GM19025 (cell line): ENCODE results near the gene SCGB1C2.

Experiments
- ATAC-seq: cut with Tn5 transposase; IDR thresholded peaks from one replicate; pipeline ENCODE4 v1.9.1; 2021; ENCODE audit warnings: mild to moderate bottlenecking, low read depth, moderate library complexity; ENCODE audit not compliant: unreplicated experiment

SCGB1C2 gene

DNA sequence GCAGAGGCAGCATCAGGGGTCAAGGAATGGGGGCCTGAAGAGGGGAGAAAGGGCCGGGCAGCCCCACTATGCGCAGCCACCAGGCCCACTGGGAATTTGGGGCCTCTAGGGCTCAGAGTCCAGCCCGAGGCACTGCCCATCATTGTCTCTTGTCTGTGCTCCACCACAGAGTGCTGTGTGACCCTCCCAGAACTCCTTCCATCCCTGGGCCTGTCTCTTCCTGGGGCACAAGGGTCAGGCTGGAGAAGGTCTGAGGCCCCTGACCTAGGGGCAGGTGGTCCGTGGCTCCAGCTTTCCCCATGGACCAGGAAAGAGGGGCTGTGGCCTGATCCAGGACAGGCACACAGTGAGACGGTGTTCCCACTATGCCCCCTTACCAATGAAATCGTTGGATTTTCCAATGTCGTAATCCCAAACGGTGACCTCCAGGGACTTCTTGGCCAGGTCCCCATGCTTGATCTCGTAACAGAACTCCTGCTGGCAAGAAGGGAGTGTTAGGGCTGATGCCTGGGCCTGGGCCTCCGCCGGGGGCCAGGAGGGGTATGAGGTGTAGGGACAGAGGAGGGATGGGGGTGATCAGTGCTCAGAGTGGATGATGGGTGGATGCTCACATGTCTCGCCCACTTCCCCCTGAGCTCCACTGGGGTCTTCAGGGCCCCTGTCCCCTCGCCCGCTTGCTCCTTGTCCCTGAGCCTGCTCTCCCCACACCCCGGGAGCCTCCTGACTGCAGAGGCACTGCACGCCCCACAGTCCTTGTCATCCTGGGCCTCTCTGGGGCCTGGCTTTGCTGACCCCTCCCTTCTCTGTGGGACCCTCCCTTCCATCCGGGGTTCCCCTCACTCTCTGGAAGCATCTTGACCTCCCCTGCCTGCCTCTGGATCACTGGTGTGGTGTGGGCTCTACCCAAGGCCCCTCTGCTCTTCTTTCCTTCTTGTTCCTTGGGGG, 10.7 kb downstream of the SCGB1C2 start:
- ATAC-seq: no peak

- ATAC-seq: no peak
Observed at GRCh38 chr17:148757-149156, 11.4 kb downstream of the SCGB1C2 start.

GRCh38 chr17:149231-149630, 11.9 kb downstream of the SCGB1C2 start:
- ATAC-seq: no peak

GRCh38 chr17:149897-150584, 12.7 kb downstream of the SCGB1C2 start:
- no peak for ATAC-seq

- no peak for ATAC-seq
Observed at GRCh38 chr17:151004-151403, 13.6 kb downstream of the SCGB1C2 start.

DNA sequence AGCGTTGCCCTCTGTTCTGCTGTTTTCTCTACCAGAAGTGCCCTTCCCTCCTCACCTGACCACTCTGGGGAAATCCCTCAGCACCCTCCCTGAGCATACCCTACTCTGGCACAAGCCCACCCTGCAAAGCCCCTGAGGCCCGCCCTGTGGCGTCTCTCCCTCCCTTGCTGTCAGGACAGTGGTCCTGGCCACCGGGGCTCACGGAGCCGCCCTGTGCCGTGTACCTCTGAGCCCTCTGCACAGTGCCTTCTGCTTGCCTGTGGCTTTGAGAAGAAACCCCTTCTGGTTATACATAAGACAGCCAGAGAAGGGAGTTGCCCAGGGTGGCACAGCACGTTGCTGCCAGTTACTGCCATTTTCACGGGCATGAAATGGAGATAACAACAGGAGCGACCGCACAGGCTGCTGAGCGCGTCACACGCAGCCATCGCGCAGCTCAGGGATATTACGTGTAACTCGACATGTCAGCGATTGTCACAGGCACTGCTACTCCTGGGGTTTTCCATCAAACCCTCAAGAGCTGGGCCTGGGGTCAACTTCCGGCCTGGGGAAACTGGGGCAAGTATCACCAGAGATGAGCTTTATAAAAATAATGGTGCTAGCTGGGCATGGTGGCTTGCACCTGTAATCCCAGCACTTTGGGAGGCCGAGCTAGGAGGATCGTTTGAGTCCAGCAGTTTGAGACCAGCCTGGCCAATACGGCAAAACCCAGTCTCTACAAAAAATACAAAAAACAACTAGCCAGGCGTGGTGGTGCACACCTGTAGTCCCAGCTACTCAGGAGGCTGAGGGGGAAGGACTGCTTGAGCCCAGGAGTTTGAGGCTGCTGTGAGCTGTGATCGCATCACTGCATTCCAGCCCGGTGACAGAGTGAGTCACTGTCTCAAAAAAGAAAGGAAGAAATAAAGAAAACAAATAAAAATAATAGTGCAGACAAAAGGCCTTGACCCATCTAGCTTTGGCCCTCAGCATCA, 14.8 kb downstream of the SCGB1C2 start:
- no peak for ATAC-seq

- no peak for ATAC-seq
Observed at GRCh38 chr17:152860-153420, 15.6 kb downstream of the SCGB1C2 start.

DNA sequence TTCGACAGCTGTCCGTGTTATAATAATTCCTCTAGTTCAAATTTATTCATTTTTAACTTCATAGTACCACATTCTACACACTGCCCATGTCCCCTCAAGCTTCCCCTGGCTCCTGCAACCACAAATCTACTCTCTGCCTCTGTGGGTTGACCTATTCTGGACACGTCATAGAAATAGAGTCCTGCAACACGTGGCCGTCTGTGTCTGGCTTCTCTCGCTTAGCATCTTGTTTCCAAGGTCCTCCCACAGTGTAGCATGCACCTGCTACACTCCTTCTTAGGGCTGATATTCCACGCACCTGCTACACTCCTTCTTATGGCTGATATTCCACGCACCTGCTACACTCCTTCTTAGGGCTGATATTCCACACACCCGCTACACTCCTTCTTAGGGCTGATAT, 16.5 kb downstream of the SCGB1C2 start:
- no peak for ATAC-seq

GRCh38 chr17:155576-155975, 18.2 kb downstream of the SCGB1C2 start:
- ATAC-seq: no peak

- no peak for ATAC-seq
Observed at GRCh38 chr17:156094-156621, 18.8 kb downstream of the SCGB1C2 start.

DNA sequence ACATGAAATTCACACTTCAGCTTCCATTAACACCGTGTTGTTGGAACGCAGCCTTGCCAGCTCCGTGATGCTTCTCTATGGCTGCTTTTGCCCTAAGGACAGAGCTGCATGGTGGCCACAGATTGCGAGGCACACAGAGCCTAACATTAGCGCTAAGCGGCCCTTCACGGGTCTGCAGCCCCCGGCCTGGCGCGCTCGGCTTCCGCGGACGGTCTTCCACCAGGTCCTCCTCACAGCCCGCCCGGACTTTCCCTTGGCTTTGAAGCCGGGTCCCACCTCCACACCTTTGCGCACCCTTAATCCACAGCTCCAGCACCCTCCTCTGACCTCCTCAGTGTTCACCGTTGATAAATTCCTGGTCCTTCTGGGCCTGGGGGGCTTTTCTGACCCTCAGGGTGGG, 19.6 kb downstream of the SCGB1C2 start:
- no peak for ATAC-seq

DNA sequence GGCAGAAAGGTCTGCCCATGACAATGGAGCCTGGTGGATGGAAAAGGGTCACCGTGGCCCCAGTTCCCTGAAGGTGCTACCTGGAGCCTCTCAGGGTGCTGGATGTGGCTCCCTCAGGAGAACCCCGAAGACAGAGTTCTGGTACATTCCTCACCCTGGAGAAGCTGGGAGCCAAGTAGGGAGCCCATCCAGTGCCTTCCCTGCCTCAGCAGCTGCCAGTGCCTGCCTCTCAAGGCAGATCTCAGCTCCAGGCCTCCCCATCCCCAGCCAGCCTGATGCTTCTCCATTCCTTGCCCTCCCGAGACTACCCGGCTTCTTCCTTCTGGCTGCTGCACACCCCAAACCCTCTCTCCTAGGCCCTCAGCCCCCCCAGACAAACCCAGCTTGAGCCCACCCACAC, 20.5 kb downstream of the SCGB1C2 start:
- ATAC-seq: no peak

- no peak for ATAC-seq
Observed at GRCh38 chr17:158379-158778, 21.0 kb downstream of the SCGB1C2 start.

DNA sequence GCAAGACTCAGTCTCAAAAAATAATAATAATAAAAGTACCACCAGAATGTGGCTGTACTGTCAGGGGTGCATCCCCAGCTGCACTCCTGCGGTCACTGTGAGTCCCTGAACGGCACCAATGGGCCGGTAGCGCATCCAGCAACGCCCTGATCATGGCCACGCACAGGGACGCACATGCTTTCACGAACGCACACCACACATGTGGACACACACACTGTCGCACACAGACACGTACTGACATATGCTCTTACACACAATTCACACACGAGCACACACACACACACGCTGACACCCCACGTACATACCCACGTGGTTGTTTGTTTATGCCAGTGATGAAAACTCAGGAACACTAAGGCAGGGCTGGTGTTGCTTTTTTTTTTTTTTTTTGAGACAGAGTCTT, 22.2 kb downstream of the SCGB1C2 start:
- ATAC-seq: no peak

GRCh38 chr17:160336-160735, 23.0 kb downstream of the SCGB1C2 start:
- ATAC-seq: no peak

- ATAC-seq: no peak
Observed at GRCh38 chr17:161481-161880, 24.1 kb downstream of the SCGB1C2 start.

DNA sequence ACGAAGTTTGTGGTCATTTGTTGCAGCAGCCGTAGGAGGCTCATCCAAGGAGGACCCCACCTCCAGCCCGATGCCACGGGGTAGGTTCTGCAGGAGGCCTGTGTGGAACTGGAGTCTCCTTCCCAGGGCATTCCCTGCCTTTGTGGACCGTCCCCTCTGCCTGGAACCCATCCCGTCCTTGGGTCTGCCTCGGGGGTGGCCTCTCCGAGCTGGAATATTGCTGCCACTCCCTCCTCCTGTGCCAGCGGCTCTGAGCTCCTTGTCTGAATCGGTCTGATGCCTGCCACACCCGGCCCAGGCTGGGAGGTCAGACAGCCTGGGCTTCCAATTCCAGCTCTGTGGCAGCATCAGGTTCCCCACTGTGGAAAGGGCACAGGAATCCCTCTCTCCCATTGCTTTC, 25.3 kb downstream of the SCGB1C2 start:
- no peak for ATAC-seq

GRCh38 chr17:163514-164098, 26.2 kb downstream of the SCGB1C2 start:
- ATAC-seq: no peak

- no peak for ATAC-seq
Observed at GRCh38 chr17:164303-165235, 27.2 kb downstream of the SCGB1C2 start.
